ENCODE data around the gene TEX9. TPM values are rescaled to one million over a fixed set of nuclear protein-coding genes. Genes with fewer than 3 reads are reported as not detected.
"Not testable (repeated sequence)": the region's sequence is repeated elsewhere in the genome, so short reads cannot be mapped to it uniquely, and the experiment has no call there.

The TEX9 gene
- polyA plus RNA-seq, 3 donors, result 0.03 to 0.46 TPM; not detected in 1

DNA sequence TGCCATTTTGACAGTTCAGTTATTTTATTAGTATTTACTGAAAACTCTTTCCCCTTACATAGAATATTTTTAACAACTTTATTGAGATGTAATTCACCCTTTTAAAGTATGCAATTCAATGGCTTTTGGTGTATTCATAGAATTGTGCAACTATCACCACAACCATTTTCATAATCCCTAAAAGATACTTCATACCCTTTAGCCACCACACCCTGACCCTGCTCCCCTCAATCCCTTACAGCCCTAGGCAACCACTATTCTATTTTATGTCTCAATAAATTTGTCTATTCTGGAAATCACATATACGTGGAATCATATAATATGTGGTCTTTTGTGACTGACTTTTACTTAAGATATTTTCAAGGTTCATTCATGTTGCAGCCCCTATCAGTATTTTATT is 29.7 kb downstream of the TEX9 start:
- H3K36me3 ChIP-seq (replicated peaks in 1 of 2; ENCODE audit: control insufficient read depth in 1 of 2, insufficient read depth in 2 of 2, low read length in 2 of 2), result no peaks in the 10 kb centered on the region
- H3K4me3 Mint-ChIP-seq, result no peak overlapping the region
- no peaks in the 10 kb centered on the region for H3K27me3 Mint-ChIP-seq (ENCODE audit: low read depth in 3 of 3)
- TF ChIP-seq, protein P1, sequence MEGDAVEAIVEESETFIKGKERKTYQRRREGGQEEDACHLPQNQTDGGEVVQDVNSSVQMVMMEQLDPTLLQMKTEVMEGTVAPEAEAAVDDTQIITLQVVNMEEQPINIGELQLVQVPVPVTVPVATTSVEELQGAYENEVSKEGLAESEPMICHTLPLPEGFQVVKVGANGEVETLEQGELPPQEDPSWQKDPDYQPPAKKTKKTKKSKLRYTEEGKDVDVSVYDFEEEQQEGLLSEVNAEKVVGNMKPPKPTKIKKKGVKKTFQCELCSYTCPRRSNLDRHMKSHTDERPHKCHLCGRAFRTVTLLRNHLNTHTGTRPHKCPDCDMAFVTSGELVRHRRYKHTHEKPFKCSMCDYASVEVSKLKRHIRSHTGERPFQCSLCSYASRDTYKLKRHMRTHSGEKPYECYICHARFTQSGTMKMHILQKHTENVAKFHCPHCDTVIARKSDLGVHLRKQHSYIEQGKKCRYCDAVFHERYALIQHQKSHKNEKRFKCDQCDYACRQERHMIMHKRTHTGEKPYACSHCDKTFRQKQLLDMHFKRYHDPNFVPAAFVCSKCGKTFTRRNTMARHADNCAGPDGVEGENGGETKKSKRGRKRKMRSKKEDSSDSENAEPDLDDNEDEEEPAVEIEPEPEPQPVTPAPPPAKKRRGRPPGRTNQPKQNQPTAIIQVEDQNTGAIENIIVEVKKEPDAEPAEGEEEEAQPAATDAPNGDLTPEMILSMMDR (IDR thresholded peaks at IDR 0.05), result no peak
- H3K4me2 ChIP-seq (replicated peaks; ENCODE audit: extremely low read depth, low read length, poor library complexity, severe bottlenecking), result no peak overlapping the region
- H3K27ac ChIP-seq (ENCODE audit: low read depth in 1 of 2, low read length in 2 of 2), result no peak overlapping the region
- no CpG with 5 or more reads among the region's 1 CpG for WGBS (ENCODE audit: insufficient coverage)
- H3K27ac Mint-ChIP-seq, result no peak overlapping the region
- no peaks in the 10 kb centered on the region for H3K4me1 ChIP-seq (ENCODE audit: control insufficient read depth in 1 of 2, insufficient read depth in 2 of 2, low read length in 2 of 2)
- intact Hi-C loops (cut with micrococcal nuclease), result no loop called here
- no peaks in the 10 kb centered on the region for H3K4me1 Mint-ChIP-seq
- no peaks in the 10 kb centered on the region for H3K27me3 ChIP-seq (ENCODE audit: control insufficient read depth in 2 of 2, insufficient read depth in 2 of 2, low read length in 2 of 2)
- no peak overlapping the region for H2AFZ ChIP-seq (ENCODE audit: insufficient read depth, low read depth, low read length, poor library complexity, severe bottlenecking)
- no peaks in the 10 kb centered on the region for H4K20me1 ChIP-seq (ENCODE audit: insufficient read depth, low read length)
- H3K4me3 ChIP-seq (replicated peaks in 1 of 3; ENCODE audit: low read depth in 2 of 3, low read length in 3 of 3), result no peak overlapping the region
- H3K36me3 Mint-ChIP-seq, result no peaks in the 10 kb centered on the region
- H3K9me3 Mint-ChIP-seq, result peaks cover 7 to 18% (median 13%) of the 10 kb centered on the region in 7 donors
- no peak for DNase-seq
- H3K9ac ChIP-seq (ENCODE audit: insufficient read depth, low read length, poor library complexity, severe bottlenecking), result no peak overlapping the region
- no peaks in the 10 kb centered on the region for H3K79me2 ChIP-seq (ENCODE audit: insufficient read depth, low read length)
- H3K9me3 ChIP-seq (replicated peaks in 1 of 2; ENCODE audit: control insufficient read depth in 1 of 2, insufficient read depth in 1 of 2, low read length in 2 of 2), result peaks cover 0 to 19% of the 10 kb centered on the region in 2 donors

DNA sequence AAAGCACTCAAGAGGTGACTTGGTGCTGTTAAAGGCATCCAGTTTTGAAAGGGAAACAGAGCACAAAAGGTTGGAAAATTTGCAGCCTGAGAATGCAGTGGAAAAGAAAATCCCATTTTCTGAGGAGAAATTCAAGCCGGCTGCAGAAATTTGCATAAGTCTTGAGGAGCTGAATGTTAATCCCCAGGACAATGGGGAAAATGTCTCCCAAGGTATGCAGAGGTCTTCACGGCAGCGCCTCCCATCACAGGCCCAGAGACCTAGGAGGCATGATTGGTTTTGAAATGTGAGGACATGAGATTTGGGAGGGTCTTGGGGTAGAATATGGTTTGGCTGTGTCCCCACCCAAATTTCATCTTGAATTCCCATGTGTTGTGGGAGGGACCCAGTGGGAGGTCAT is 32.1 kb downstream of the TEX9 start:
- peaks cover 11 to 29% (median 20%) of the 10 kb centered on the region in 7 donors for H3K9me3 Mint-ChIP-seq
- H3K36me3 Mint-ChIP-seq; H3K27me3 Mint-ChIP-seq (ENCODE audit: low read depth in 3 of 3); H4K20me1 ChIP-seq (ENCODE audit: insufficient read depth, low read length); DNase-seq; H3K36me3 ChIP-seq (replicated peaks in 1 of 2; ENCODE audit: control insufficient read depth in 1 of 2, insufficient read depth in 2 of 2, low read length in 2 of 2); H3K27me3 ChIP-seq (ENCODE audit: control insufficient read depth in 2 of 2, insufficient read depth in 2 of 2, low read length in 2 of 2); H3K79me2 ChIP-seq (ENCODE audit: insufficient read depth, low read length); H3K4me3 Mint-ChIP-seq; H3K4me1 Mint-ChIP-seq; H3K9ac ChIP-seq (ENCODE audit: insufficient read depth, low read length, poor library complexity, severe bottlenecking); intact Hi-C loops (cut with micrococcal nuclease); H3K4me3 ChIP-seq (replicated peaks in 1 of 3; ENCODE audit: low read depth in 2 of 3, low read length in 3 of 3); H3K27ac Mint-ChIP-seq; H2AFZ ChIP-seq (ENCODE audit: insufficient read depth, low read depth, low read length, poor library complexity, severe bottlenecking); H3K4me1 ChIP-seq (ENCODE audit: control insufficient read depth in 1 of 2, insufficient read depth in 2 of 2, low read length in 2 of 2); H3K4me2 ChIP-seq (replicated peaks; ENCODE audit: extremely low read depth, low read length, poor library complexity, severe bottlenecking); H3K27ac ChIP-seq (ENCODE audit: low read depth in 1 of 2, low read length in 2 of 2): not testable (repeated sequence)
- WGBS (ENCODE audit: insufficient coverage), result 82% methylated on average over 2 of the region's 3 CpGs
- peaks cover 0 to 21% of the 10 kb centered on the region in 2 donors for H3K9me3 ChIP-seq (replicated peaks in 1 of 2; ENCODE audit: control insufficient read depth in 1 of 2, insufficient read depth in 1 of 2, low read length in 2 of 2)

DNA sequence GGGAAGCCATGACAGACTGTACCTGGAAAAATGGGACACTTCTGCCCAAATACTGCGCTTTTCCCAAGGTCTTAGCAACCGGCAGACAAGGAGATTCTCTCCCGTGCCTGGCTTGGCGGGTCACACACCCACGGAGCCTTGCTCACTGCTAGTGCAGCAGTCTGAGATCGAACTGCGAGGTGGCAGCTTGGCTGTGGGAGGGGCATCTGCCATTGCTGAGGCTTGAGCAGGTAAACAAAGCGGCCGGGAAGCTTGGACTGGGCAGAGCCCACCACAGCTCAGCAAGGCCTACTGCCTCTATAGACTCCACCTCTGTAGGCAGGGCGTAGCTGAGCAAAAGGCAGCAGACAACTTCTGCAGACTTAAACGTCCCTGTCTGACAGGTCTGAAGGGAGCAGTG is 34.0 kb downstream of the TEX9 start:
- H3K9ac ChIP-seq (ENCODE audit: insufficient read depth, low read length, poor library complexity, severe bottlenecking), result not testable (repeated sequence)

More for the DNA sequence above, 34.0 kb downstream of the TEX9 start:
- H4K20me1 ChIP-seq (ENCODE audit: insufficient read depth, low read length); H3K4me1 Mint-ChIP-seq; H3K36me3 ChIP-seq (replicated peaks in 1 of 2; ENCODE audit: control insufficient read depth in 1 of 2, insufficient read depth in 2 of 2, low read length in 2 of 2); intact Hi-C loops (cut with micrococcal nuclease); H3K4me3 Mint-ChIP-seq; H3K27ac ChIP-seq (ENCODE audit: low read depth in 1 of 2, low read length in 2 of 2); H3K27me3 Mint-ChIP-seq (ENCODE audit: low read depth in 3 of 3); DNase-seq; H3K36me3 Mint-ChIP-seq; H3K4me1 ChIP-seq (ENCODE audit: control insufficient read depth in 1 of 2, insufficient read depth in 2 of 2, low read length in 2 of 2); H3K27me3 ChIP-seq (ENCODE audit: control insufficient read depth in 2 of 2, insufficient read depth in 2 of 2, low read length in 2 of 2); H3K4me2 ChIP-seq (replicated peaks; ENCODE audit: extremely low read depth, low read length, poor library complexity, severe bottlenecking); H2AFZ ChIP-seq (ENCODE audit: insufficient read depth, low read depth, low read length, poor library complexity, severe bottlenecking); H3K27ac Mint-ChIP-seq; H3K79me2 ChIP-seq (ENCODE audit: insufficient read depth, low read length); H3K4me3 ChIP-seq (replicated peaks in 1 of 3; ENCODE audit: low read depth in 2 of 3, low read length in 3 of 3): not testable (repeated sequence)
- WGBS (ENCODE audit: insufficient coverage), result 95% methylated on average over 9 of the region's 11 CpGs
- peaks cover 15 to 34% (median 25%) of the 10 kb centered on the region in 7 donors for H3K9me3 Mint-ChIP-seq
- H3K9me3 ChIP-seq (replicated peaks in 1 of 2; ENCODE audit: control insufficient read depth in 1 of 2, insufficient read depth in 1 of 2, low read length in 2 of 2), result peaks cover 0 to 21% of the 10 kb centered on the region in 2 donors
